G401 (cell line): ENCODE measurements around the gene DDX52. TPM values are rescaled to one million over a fixed set of nuclear protein-coding genes. Genes with fewer than 3 reads are reported as not detected.
"Not testable (repeated sequence)": the region's sequence is repeated elsewhere in the genome, so short reads cannot be mapped to it uniquely, and the experiment has no call there.

Source experiments
- DNase-seq: peaks from one replicate; pipeline ENCODE4 v3.0.0-alpha.2; 2015; ENCODE audit warnings: low spot score
- in situ Hi-C: cut with HindIII; loops from 2 replicates; pipeline ENCODE4 v1.10.0; 2016; ENCODE audit warnings: low sequenced_read_pairs, mixed read lengths
- total RNA-seq: library from RNA; depleted of rRNA; stranded (reverse); fragments of >200 nt; shearing (Covaris generic); gene quantifications from 2 replicates; pipeline ENCODE4 v1.2.3, GENCODE V29; 2014; rRNA removed

DDX52 gene
- 23.0 and 43.7 TPM in 2 replicates for total RNA-seq

DNA sequence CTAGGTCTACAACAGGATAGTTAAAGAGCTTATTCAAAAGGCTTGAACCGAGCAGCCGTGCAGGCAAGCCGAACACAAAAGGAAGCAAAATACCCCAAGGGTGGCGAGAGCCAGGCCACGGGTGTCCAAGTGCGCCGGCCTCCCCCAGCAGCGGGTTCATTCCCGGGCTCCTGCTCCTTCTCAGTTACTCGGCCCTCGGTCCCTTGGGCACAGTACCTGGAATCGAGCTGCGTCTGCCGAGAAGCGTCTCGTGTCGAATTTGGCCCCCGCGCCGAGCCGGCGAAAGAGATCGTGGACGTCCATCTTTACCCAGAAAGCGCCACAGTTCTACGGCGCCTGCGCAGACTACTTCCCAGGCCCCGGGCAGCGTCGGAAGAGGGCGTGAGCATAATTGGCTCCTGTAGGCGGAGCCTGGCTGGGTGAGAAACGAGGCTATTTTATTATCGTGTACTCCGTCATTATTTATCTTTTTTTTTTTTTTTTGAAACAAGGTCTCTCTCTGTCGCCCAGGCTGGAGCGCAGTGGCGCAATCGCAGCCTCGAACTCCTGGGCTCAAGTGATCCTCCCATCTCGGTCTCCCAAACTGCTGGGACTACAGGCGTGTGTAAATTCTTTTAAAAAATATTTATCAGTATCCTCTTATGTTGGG, at the start of gene DDX52:
TSS of gene DDX52 (minus strand) at position 329 of the 649 bp plus-strand sequence. CDS start at position 303, 26 bp downstream.
- peak; percentile 92 for DNase-seq
- in situ Hi-C loops: no loop called here

DNA sequence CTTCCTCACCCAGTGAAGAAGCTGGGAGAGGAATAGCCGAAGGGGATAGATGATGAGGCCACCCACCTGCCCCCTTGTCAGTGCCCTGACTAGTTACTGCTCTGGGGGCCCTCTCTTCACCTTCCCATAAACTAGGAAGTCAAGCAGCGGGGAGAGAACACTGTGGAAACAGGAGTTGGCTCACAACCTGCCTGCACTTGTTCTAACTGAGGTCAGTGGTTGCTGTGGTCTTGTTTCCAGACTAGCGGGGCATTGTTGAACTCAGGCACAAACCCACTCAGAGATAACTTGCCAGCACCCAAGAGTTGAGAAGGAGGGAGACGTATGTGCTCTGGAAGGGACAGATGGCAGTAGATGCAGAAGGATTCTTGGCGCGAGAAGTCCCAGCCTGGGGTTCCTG, 48.6 kb upstream of the DDX52 start:
- no peak for DNase-seq
- in situ Hi-C loops: no loop called here

DNA sequence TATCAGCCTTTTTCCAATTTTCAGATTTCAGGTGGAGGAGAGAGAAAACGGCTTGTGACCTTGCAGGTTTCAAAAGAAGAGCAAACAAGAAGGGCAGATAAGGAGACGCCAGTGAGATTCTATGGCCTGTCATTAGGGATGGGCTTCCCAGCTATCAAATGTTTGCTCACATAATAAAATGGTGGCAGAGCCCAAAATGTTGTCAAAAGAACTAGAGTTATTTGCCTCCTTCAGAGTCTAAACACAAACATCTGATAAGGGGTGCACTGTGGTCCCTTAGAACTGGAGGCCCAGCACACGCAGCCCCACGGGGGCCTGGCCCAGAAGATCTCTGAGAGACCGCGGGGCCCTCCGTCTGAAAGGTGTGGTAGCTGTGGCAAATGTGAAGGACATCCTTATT, 46.1 kb upstream of the DDX52 start:
- no peak for DNase-seq
- in situ Hi-C loops: no loop called here

DNA sequence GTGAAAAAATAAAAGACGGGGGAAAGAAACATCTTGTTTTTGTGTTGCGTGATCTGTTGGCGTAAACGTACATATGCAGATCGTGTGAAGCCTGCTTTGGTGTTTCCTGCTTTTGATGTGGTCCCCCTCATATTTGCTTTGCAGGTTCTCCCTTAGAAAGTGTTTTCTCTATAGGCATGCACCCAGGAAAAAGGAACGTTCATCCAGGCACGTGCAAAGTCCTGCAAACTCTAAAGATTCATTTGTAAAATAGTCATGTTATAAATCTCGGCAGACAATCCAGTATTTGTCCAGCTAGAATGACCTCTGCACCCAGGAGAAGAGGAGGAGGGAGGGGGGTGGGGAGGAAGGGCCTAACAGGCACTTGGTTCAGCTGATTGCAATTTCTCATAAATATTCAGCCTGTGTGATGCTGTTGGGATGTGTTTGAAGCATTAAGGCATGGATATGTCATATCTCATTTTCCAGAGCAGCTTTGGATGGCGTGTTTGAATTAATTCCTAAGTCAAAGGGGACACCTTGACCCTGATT, 40.3 kb upstream of the DDX52 start:
- DNase-seq: no peak
- in situ Hi-C loops: no loop called here

- no peak for DNase-seq
- in situ Hi-C loops: no loop called here
Measured at GRCh38 chr17:37682007-37682406, 38.8 kb upstream of the DDX52 start.

DNA sequence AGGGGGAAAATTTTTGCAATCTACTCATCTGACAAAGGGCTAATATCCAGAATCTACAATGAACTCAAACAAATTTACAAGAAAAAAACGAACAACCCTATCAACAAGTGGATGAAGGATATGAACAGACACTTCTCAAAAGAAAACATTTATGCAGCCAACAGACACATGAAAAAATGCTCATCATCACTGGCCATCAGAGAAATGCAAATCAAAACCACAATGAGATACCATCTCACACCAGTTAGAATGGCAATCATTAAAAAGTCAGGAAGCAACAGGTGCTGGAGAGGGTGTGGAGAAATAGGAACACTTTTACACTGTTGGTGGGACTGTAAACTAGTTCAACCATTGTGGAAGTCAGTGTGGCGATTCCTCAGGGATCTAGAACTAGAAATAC, 36.7 kb upstream of the DDX52 start:
- DNase-seq, in situ Hi-C loops: not testable (repeated sequence)

GRCh38 chr17:37678036-37678435, 34.8 kb upstream of the DDX52 start:
- in situ Hi-C loops: no loop called here
- no peak for DNase-seq

GRCh38 chr17:37677021-37677420, 33.8 kb upstream of the DDX52 start:
- DNase-seq: no peak
- in situ Hi-C loops: no loop called here

DNA sequence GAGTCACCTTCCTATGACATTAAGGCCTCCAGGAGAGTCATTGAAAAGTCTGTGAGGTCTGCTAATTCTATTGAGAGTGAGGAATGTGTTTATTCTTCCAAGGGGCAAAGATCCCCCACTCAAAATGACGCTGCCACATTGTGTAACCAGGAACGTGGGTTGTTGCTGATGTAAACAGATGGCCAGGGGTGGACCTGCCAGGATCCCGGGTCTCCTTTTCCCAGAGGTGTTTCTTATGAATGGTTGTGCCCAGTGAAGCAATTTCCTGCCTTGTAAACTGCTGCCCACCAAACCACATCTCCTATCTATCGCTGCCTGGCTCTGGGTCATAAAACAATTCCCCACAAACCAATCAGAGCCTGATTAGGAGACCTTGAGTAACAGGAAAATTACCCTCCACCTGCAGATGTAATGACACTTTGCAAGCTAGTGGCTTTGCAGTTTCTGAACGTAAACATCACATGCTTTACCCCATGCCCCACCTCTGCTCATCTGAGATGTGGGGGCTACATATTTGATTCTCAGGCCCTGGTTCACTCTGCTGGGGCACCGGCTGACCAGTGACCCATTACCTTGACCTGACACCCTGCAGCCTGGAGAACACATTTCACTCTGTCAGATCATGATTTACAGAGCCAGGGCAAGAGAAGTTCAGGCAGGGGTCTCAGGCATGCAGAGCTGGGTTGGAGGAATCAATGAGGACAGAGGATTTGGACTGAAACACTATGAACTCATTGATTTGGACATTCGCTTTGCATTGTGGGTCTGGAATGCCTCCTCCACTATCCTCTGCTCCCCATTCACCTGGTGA, 33.1 kb upstream of the DDX52 start:
- in situ Hi-C loops: no loop called here
- DNase-seq: no peak

- in situ Hi-C loops: no loop called here
- no peak for DNase-seq
Measured at GRCh38 chr17:37674511-37674910, 31.3 kb upstream of the DDX52 start.

DNA sequence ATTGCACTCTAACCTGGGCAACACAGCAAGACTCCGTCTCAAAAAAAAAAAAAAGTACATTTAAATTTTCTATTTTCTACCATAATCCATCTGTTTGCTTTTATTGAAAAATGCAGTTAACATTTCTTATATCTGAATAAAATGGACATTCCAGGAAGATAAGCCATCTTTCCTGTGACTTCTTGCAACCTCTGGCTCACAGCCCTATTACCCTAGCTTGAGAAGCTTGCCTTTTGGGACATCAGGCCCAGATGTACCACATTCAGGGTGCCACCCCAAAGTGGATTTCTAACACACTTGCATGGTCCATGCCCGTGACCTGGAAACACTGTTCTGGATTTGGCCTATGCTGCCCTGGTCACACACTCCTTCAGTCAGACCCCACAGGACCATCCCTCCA, 30.1 kb upstream of the DDX52 start:
- in situ Hi-C loops: no loop called here
- DNase-seq: no peak

DNA sequence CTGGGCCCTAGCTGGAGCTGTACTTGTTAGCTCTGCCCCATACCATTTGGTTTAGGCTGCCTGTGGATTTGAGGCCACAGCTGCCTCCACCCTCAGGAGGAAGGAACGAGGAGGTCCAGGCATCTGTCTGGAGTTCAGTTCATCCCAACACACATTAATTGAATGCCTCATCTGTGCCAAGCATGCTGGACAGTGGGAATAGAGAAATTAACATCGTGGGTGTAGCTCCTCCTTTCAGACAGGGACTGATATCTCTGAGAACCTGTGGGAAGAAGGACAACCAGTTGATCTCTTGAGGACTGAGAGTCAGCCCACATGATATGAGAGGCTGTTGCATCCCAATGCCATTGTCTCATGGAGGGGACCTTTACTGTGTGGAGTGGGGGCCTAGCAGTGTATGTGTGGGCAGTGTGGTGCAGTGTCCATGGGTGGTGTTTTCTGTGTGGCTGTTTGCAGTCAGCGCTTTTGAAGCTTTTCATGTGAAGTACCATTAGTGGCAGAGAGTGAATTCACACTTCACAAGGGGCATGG, 29.4 kb upstream of the DDX52 start:
- no peak for DNase-seq
- in situ Hi-C loops: no loop called here

GRCh38 chr17:37671824-37672547, 28.7 kb upstream of the DDX52 start:
- DNase-seq: no peak
- in situ Hi-C loops: no loop called here

DNA sequence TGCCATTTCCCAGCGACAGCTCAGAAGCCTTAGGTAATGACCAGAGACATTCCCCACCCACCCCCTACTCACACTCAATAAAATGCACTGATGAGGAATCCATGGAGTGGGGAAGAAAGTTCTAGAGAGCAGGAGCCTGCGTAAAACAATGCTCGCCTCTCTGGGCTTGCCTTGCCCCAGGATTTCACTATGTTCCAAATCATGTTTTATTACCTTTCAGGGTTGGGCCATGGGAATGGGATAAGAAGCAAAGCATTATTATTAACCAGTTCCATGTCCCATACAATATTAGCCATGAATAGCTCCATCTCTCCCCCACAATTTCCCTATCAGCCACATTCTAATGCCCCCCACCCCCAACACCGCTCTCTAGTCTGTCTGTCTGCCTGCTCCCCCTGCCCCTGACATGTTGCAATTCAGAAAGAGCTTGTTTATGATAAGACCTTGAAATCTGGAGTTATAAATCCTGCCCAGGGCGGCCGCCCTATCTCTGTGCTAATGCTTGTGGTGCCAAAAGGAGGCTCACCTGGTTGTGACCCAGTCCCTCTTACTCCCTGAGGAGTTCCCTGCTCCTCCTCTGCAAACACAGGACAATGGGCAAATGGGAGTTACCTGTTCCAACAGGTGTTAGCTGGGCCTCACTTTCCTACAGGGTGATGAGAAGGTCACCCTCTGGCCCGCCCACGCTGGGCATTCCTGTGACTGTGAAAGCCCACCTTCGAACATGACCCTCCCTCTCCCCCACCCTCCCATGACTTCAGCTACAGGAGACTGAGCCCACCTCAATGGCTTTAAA, 28.0 kb upstream of the DDX52 start:
- no peak for DNase-seq
- in situ Hi-C loops: no loop called here

DNA sequence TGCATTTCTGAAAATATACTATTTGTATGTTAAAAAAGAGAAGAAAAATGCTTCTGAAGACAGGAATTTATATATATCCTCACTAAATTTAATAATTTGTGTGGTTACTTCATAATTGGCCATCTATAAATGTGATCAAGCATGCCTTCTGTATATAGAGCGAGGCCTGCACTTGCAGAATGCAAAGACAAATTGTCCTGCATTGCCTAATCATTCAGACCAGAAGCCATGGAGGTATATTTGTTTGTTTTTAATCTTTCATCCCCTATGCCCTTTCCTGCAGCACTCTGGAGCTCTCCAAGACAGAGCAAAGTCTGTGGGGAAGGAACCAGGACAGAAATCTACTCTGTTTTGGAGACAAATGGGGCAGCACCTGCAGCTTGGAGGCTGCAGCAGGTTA, 23.8 kb upstream of the DDX52 start:
- in situ Hi-C loops: no loop called here
- DNase-seq: no peak

- in situ Hi-C loops: no loop called here
- no peak for DNase-seq
Measured at GRCh38 chr17:37664214-37664613, 21.0 kb upstream of the DDX52 start.

GRCh38 chr17:37662353-37662752, 19.1 kb upstream of the DDX52 start:
- DNase-seq: no peak
- in situ Hi-C loops: no loop called here

GRCh38 chr17:37661400-37662014, 18.3 kb upstream of the DDX52 start:
- in situ Hi-C loops: no loop called here
- DNase-seq: peak; percentile 0
